NCI-H510A (cell line): ENCODE results near the gene C12orf43.
"Not testable (repeated sequence)": the region's sequence is repeated elsewhere in the genome, so short reads cannot be mapped to it uniquely, and the experiment has no call there.

Experiments
- DNase-seq: peaks from one replicate; lab custom pipeline; 2025; lab: John Stamatoyannopoulos, UW

Gene C12orf43, protein sequence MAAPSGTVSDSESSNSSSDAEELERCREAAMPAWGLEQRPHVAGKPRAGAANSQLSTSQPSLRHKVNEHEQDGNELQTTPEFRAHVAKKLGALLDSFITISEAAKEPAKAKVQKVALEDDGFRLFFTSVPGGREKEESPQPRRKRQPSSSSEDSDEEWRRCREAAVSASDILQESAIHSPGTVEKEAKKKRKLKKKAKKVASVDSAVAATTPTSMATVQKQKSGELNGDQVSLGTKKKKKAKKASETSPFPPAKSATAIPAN

DNA sequence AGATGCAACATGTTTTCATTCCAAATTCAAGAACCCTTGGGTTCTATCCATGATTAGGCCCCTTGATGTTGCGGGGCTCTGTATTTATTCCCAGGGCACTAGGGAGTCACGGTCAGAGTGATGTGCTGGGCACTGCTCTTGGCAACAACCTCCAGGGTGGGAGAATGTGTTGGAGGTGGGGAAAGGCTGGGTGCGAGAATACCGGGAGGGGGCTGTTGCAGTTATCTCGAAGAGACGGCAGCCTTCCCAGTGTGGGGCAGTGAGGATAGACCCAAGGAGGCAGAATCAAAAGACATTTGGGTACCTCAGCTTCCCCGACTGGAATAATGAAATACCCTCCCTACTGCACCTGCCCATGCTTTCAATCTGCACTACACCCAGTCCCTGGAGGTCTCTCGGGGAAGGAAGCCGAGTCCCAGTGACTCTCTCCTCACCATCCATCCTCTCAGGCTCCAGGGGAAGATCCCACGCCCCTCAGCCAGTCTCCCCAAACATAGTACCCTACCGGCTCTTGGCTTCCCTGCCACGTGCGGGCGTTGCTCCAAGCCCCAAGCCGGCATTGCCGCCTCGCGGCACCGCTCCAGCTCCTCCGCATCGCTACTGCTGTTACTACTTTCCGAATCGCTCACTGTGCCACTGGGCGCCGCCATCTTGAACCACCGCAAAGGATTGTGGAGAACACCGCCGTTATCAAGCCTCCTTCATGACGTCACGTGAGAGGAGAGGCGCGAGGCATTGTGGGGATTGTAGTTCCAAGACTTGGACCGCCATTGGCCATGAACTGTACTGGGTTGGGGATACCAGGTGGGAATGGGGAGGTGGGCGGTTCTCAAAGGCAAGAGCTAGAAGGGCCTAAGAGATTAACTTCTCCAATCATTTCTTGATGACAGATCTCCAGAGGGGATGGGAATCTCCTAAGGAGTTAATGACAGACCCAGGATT, at the start of gene C12orf43:
C12orf43 (minus strand) TSS at position 663 of the 942 bp plus-strand sequence; CDS start at position 650, 13 bp downstream.
- peak; percentile 88 for DNase-seq

- DNase-seq = no peak
These were observed 49.1 kb upstream of the C12orf43 start for GRCh38 chr12:121065345-121065744.

DNA sequence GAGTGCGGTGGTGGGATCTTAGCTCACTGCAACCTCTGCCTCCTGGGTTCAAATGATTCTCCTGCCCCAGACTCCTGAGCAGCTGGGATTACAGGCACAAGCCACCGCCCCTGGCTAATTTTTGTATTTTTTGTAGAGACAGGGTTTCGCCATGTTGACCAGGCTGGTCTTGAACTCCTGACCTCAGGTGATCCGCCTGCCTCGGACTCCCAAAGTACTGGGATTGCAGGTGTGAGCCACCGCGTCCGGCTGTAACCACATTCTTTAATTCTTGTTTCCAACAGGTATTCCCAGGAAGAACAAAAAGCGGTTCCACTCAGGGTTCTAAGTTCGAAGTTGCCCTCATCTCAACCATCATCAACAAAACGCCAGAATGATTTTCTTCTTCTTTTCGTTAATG, 48.3 kb upstream of the C12orf43 start:
- DNase-seq = not testable (repeated sequence)

DNA sequence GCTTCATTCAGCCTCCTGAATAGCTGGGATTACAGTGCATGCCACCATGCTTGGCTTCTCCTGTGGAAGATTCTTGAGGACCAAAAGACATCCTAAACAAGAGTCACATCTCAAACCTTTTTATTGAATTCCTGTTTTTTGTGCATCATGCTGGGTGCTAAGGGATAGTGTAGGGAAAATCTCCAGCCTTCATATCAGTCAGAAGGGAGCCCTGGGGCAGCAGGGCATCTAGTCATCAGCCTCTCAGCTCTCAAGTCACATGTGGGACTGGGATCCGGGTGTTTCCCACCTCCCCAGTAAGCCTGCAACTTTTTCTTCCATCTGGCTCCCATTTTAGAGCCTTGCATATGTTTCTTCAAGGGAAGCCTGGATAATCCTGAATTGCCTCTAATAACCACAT, 47.8 kb upstream of the C12orf43 start:
- no peak for DNase-seq

- no peak for DNase-seq
These were observed 46.2 kb upstream of the C12orf43 start for GRCh38 chr12:121062391-121063045.

DNA sequence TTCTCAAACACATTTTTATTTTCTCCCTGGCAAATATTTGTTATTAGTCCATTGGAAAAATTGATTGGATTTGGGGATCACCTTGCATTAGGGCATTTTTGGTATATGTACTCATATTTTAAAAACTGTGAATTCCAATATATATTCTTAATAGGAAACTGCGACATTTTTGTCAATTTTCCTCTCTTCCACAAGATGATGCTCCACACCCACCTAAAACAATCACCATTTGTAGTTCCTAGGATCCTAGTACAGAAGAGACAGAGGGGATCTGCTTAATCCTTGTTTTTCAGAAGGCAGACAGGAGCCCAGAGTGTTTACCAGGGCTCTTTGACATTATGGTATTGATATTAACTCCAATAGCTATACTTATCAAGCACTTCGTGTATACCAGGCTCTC, 45.5 kb upstream of the C12orf43 start:
- no peak for DNase-seq

GRCh38 chr12:121060149-121061001, 44.1 kb upstream of the C12orf43 start:
- no peak for DNase-seq

DNA sequence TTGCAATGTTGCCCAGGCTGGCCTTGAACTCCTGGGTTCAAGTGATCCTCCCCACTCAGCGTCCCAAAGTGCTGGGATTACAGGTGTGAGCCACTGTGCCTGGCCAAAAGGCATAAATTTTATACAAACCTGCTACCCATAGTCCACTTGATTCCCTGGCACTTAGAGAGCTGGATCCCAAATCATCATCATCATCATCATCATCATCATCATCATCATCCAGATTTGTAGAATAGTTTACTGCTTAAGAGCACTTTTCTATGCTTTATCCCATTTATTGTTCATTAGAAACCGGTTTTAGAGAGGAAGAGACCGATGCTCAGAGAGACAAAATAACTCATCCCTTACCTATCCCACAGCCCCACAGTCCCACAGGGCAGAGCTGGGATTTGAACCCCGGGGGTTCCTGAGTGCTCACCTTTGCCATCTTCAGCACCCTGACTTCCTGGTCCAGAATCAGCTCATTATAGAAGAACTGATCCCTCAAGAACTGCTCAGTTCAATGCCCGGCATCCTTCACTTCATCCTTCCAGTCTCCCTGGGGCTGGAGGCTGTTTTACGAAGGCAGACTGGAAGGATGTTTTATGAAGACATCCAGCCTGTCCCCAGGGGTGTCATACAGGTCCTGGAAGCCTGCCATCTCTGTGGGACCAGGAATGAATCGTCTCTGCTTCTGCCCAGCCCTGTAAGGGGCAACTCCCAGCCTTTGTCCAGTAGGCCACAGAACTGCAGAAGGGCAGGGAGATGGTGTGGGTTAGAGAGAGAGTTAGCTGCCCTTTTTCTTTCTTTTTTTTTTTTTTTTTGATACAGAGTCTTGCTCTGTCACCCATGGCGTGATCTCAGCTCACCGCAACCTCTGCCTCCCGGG, 43.0 kb upstream of the C12orf43 start:
- no peak for DNase-seq

- no peak for DNase-seq
These were observed 41.5 kb upstream of the C12orf43 start for GRCh38 chr12:121057794-121058193.

- no peak for DNase-seq
These were observed 37.4 kb upstream of the C12orf43 start for GRCh38 chr12:121053706-121054105.

DNA sequence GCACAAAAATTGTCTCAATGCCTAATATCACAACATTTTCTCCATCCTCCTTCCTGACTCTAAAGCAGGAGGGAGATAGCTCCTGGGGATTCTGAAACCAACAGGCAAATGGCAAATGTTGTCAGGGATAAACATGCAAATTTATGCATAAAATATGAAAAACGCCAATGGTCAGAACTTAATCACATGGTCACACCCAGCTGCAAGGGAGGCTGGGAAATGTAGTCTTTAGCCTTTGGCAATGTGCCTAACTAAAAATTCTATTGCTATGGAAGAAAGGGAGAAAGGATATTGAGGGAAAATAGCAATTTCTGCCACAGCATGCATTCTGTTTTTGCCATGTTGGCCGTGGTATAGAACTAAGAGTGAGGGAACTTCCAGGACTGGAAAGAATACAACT, 34.4 kb upstream of the C12orf43 start:
- no peak for DNase-seq

- DNase-seq = no peak
These were observed 32.2 kb upstream of the C12orf43 start for GRCh38 chr12:121048442-121048841.

DNA sequence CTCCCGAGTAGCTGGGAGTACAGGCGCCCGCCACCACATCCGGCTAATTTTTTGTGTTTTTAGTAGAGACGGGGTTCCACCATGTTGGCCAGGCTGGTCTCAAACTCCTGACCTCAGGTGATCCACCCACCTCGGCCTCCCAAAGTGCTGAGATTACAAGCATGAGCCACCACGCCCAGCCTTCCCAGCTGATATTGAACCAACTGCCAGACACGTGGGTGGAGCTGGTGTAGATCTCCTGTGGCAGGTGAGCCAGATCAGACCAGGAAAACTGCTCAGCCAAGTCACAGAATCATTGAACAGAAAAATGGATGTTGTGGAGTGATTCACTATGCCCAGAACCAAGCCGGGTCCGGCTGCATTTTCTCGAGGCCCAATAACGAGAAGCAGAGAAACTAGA, 31.1 kb upstream of the C12orf43 start:
- not testable (repeated sequence) for DNase-seq

- no peak for DNase-seq
These were observed 26.8 kb upstream of the C12orf43 start for GRCh38 chr12:121043067-121043466.

- no peak for DNase-seq
These were observed 22.8 kb upstream of the C12orf43 start, which contains the start of gene OASL for GRCh38 chr12:121038861-121039668. Gene OASL (minus strand): TSS chr12:121039246. CDS start chr12:121038971, 275 bp downstream.

DNA sequence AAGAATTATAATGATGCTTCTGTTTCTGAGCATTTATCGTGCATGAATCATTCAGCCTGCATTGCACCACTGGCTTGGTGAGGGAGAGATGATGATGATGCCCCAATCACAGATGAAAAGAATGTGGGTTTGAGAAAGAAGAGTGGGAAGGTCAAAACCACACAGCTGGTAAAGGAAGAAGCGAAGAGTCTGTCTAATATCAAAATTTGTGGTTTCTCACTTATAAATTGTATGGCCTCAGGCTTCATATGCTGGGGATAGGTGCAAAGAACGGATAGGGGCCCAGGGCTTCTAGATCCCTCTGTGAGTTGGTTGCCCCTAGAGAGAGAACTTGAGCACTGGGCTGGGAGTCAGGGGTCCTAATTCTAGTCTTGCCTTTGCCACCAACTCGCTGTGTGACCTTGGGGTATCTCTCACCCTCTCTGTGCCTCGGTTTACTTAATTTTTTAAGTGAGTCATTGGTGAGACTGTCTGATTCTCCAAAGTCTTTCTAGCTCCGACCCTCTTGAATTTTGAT, 20.6 kb upstream of the C12orf43 start:
- DNase-seq = no peak

DNA sequence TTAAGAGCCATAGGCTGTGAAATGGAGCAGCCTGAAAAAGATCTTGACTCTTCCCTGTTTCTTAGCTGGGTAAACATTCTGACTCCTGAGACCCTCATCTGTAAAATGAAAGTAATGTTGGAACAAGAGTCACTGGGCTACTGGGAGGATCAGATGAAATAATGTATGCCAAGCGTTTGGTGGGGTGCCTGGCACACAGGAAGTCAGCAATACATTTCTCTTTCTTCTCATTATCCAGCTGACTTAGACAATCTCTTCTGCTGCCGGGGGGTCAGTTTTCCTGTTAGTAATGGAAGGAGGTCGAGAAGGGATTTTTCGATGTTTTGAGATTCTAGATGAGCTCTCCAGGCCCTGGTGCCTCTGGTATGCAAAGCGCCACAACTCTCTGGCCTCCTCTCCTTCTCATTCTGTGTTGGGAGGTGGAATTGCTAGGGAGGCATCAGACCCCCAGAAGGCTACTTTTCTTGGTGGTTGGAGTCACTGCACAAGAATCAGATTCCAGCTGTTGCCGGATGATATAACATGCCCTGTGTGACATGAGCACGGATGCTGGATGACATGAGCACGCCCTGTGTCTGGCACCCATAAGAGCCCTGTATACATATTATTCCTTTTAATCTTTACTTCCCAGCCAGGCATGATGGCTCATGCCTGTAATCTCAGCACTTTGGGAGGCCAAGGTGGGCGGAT, 18.5 kb upstream of the C12orf43 start:
- no peak for DNase-seq

DNA sequence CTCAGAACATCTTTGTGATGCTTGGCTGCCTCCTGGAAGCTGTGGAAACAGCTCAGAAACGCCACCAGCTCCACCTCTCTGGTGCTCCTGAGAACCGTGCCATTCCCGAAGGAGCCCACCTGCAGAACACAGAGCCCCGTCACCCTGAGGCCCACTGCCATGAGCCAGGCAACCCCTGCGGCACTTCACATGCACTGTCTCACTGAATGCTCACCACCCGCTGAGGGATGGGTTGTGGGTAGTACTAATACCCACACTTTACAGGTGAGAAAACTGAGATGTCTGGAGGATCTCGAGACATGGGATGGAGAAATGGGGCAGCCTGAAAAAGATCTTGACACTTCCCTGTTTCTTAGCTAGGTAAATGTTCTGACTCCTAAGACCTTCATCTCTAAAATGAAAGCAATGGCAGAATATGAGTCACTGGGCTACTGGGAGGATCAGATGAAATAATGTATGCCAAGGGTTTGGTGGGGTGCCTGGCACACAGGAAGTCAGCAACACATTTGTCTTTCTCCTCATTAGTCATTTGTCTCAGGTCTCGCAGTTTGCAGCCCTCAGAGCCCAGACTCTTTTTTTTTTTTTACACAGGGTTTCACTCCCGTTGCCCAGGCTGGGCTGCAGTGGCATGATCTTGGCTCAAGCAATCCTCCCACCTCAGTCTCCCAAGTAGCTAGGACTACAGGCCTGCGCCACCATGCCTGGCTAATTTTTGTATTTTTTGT, 17.5 kb upstream of the C12orf43 start:
- no peak for DNase-seq
